ENCODE results near the gene WDR54.

Gene WDR54

GRCh38 chr2:74421221-74421870 lies at the start of gene WDR54, which contains the start of gene C2orf81:
TSS of gene WDR54 (plus strand) at chr2:74421730. CDS start at chr2:74422154, 424 bp downstream.
TSS of gene C2orf81 (minus strand) at chr2:74421619. CDS start at chr2:74421560, 59 bp downstream.
- peak; percentile 88 for DNase-seq

GRCh38 chr2:74372674-74373073 lies 48.9 kb upstream of the WDR54 start:
- no peak for DNase-seq

- DNase-seq, result no peak
These were observed 48.3 kb upstream of the WDR54 start for GRCh38 chr2:74373221-74373676.

GRCh38 chr2:74373985-74374384 lies 47.5 kb upstream of the WDR54 start:
- DNase-seq, result no peak

GRCh38 chr2:74374509-74375205 lies 46.9 kb upstream of the WDR54 start:
- DNase-seq, result peak; percentile 30

GRCh38 chr2:74375838-74376237 lies 45.7 kb upstream of the WDR54 start:
- no peak for DNase-seq

GRCh38 chr2:74378007-74378406 lies 43.5 kb upstream of the WDR54 start:
- no peak for DNase-seq

- peak; percentile 60 for DNase-seq
These were observed 41.4 kb upstream of the WDR54 start, which contains the start of gene DCTN1 for GRCh38 chr2:74379851-74380789. TSS of gene DCTN1 (minus strand) at chr2:74380311. CDS start at chr2:74380037, 274 bp downstream.

GRCh38 chr2:74381751-74382150 lies 39.8 kb upstream of the WDR54 start:
- no peak for DNase-seq

- DNase-seq, result peak; percentile 59
These were observed 38.3 kb upstream of the WDR54 start for GRCh38 chr2:74383254-74383653.

GRCh38 chr2:74384051-74384450 lies 37.5 kb upstream of the WDR54 start:
- DNase-seq, result peak; percentile 13

- DNase-seq, result no peak
These were observed 36.1 kb upstream of the WDR54 start for GRCh38 chr2:74385396-74385795.

- DNase-seq, result peak; percentile 20
These were observed 34.2 kb upstream of the WDR54 start for GRCh38 chr2:74387346-74387745.

- DNase-seq, result no peak
These were observed 30.9 kb upstream of the WDR54 start for GRCh38 chr2:74390606-74391005.

- DNase-seq, result no peak
These were observed 30.3 kb upstream of the WDR54 start for GRCh38 chr2:74391209-74391579.

- DNase-seq, result peak; percentile 83
These were observed 29.7 kb upstream of the WDR54 start for GRCh38 chr2:74391580-74392448.

GRCh38 chr2:74392449-74392743 lies 29.1 kb upstream of the WDR54 start:
- DNase-seq, result no peak

GRCh38 chr2:74393525-74393924 lies 28.0 kb upstream of the WDR54 start:
- DNase-seq, result no peak

GRCh38 chr2:74396149-74396548 lies 25.4 kb upstream of the WDR54 start:
- DNase-seq, result no peak

- peak; percentile 22 for DNase-seq
These were observed 21.7 kb upstream of the WDR54 start for GRCh38 chr2:74399785-74400184.

- DNase-seq, result no peak
These were observed 19.6 kb upstream of the WDR54 start for GRCh38 chr2:74401891-74402290.

- DNase-seq, result peak; percentile 10
These were observed 15.5 kb upstream of the WDR54 start for GRCh38 chr2:74406035-74406434.

Data from HCEC 1CT (cell line).